DOHH2 (cell line): Measurements from ENCODE around the gene MYL4.
"Not testable (repeated sequence)": the region's sequence is repeated elsewhere in the genome, so short reads cannot be mapped to it uniquely, and the experiment has no call there.

Experiments used
- H3F3A ChIP-seq: fragments of 200-600 bp; sonication (generic), shearing (Covaris generic); 2 replicates; pipeline ENCODE4 v1.6.0; 2016; ENCODE audit warnings: antibody characterized with exemption, mild to moderate bottlenecking; ENCODE audit not compliant: control insufficient read depth, insufficient read depth
- H3K27ac ChIP-seq: fragments of 200-600 bp; sonication (generic); 2 replicates; pipeline ENCODE4 v1.5.1; 2014; ENCODE audit warnings: low read depth, mild to moderate bottlenecking, low read length, moderate library complexity
- H3K27me3 ChIP-seq: fragments of 200-600 bp; sonication (generic); 2 replicates; pipeline ENCODE4 v1.6.1; 2014; ENCODE audit warnings: mild to moderate bottlenecking, low read length, mixed read lengths; ENCODE audit not compliant: control insufficient read depth
- H3K36me3 ChIP-seq: fragments of 200-600 bp; sonication (generic); 2 replicates; pipeline ENCODE4 v1.6.1; 2014; ENCODE audit warnings: mild to moderate bottlenecking, low read length, moderate library complexity, mixed read lengths; ENCODE audit not compliant: control insufficient read depth
- H3K4me1 ChIP-seq: fragments of 200-600 bp; sonication (generic); 2 replicates; pipeline ENCODE4 v1.6.1; 2014; ENCODE audit warnings: mild to moderate bottlenecking, low read length, mixed read lengths; ENCODE audit not compliant: control insufficient read depth
- H3K4me2 ChIP-seq: fragments of 200-600 bp; sonication (generic); 2 replicates; pipeline ENCODE4 v1.6.0; 2014; ENCODE audit warnings: mild to moderate bottlenecking, low read length, moderate library complexity
- H3K4me3 ChIP-seq: fragments of 200-600 bp; sonication (generic); 2 replicates; pipeline ENCODE4 v1.5.1; 2014; ENCODE audit warnings: mild to moderate bottlenecking, low read length, mixed read lengths
- H3K79me2 ChIP-seq: fragments of 200-600 bp; sonication (generic); 2 replicates; pipeline ENCODE4 v1.6.1; 2014; ENCODE audit warnings: mild to moderate bottlenecking, low read length, mixed read lengths; ENCODE audit not compliant: control insufficient read depth
- H3K9me2 ChIP-seq: fragments of 200-600 bp; sonication (generic); replicated peaks from 2 replicates; pipeline ENCODE4 v1.6.1; 2014; ENCODE audit warnings: mild to moderate bottlenecking, low read length, mixed read lengths; ENCODE audit not compliant: control insufficient read depth
- H3K9me3 ChIP-seq: fragments of 200-600 bp; sonication (generic); 2 replicates; pipeline ENCODE4 v1.6.1; 2014; ENCODE audit warnings: antibody characterized with exemption, low read length, mixed read lengths; ENCODE audit not compliant: control insufficient read depth, insufficient read depth
- H4K20me1 ChIP-seq: fragments of 200-600 bp; sonication (generic); 2 replicates; pipeline ENCODE4 v1.6.0; 2014; ENCODE audit warnings: low read depth, mild to moderate bottlenecking, antibody characterized with exemption, low read length, moderate library complexity; ENCODE audit not compliant: control insufficient read depth, insufficient read depth
- CTCF ChIP-seq: fragments of 200-600 bp; sonication (generic); IDR thresholded peaks from one replicate; pipeline ENCODE4 v1.5.1; 2014; ENCODE audit warnings: antibody characterized with exemption, mild to moderate bottlenecking, low read depth, low read length; ENCODE audit not compliant: poor library complexity, severe bottlenecking
- EZH2phosphoT487 ChIP-seq: fragments of 200-600 bp; sonication (generic); IDR thresholded peaks from 2 replicates; pipeline ENCODE4 v1.6.1; 2017; ENCODE audit warnings: borderline replicate concordance, mild to moderate bottlenecking, antibody characterized with exemption, low read length, moderate library complexity, mixed read lengths

Gene MYL4

GRCh38 chr17:47172696-47173565 is 36.2 kb upstream of the MYL4 start:
- H3K9me3 ChIP-seq = no peaks in the 10 kb centered on the region
- peaks cover 59% of the 10 kb centered on the region for H3K4me1 ChIP-seq
- no peak overlapping the region for H3K27ac ChIP-seq
- H3K79me2 ChIP-seq = peaks cover 81% of the 10 kb centered on the region
- TF ChIP-seq CTCF (no peak), EZH2phosphoT487 (no peak)
- no peaks in the 10 kb centered on the region for H3K27me3 ChIP-seq
- no peak overlapping the region for H3K4me3 ChIP-seq
- H3F3A ChIP-seq = peaks cover 4% of the 10 kb centered on the region; the same call in 1 of the 2 replicates
- H3K4me2 ChIP-seq = no peak overlapping the region
- H4K20me1 ChIP-seq = peaks cover 8% of the 10 kb centered on the region
- H3K9me2 ChIP-seq = no peaks in the 10 kb centered on the region
- H3K36me3 ChIP-seq = peaks cover 92% of the 10 kb centered on the region

- not testable (repeated sequence) for H3K4me3 ChIP-seq, H3K9me2 ChIP-seq, H3K9me3 ChIP-seq, H3F3A ChIP-seq, H3K27me3 ChIP-seq, H4K20me1 ChIP-seq, H3K27ac ChIP-seq
- H3K4me1 ChIP-seq = peaks cover 59% of the 10 kb centered on the region
- H3K36me3 ChIP-seq = peaks cover 91% of the 10 kb centered on the region
- peaks cover 96% of the 10 kb centered on the region for H3K79me2 ChIP-seq
- 0 out of 2 replicates have a peak overlapping the region, but pooled peaks have one; percentile 9 for H3K4me2 ChIP-seq
Measured at GRCh38 chr17:47174823-47175222, 34.3 kb upstream of the MYL4 start.

GRCh38 chr17:47176389-47176826 is 32.7 kb upstream of the MYL4 start:
- no peaks in the 10 kb centered on the region for H3K27me3 ChIP-seq
- peaks cover 46% of the 10 kb centered on the region for H3K4me1 ChIP-seq
- H3K79me2 ChIP-seq = peaks cover 96% of the 10 kb centered on the region
- peaks cover 8% of the 10 kb centered on the region for H4K20me1 ChIP-seq
- H3F3A ChIP-seq = peaks cover 4% of the 10 kb centered on the region; the same call in 1 of the 2 replicates
- no peak overlapping the region for H3K4me2 ChIP-seq
- H3K36me3 ChIP-seq = peaks cover 90% of the 10 kb centered on the region
- H3K9me2 ChIP-seq = no peaks in the 10 kb centered on the region
- H3K4me3 ChIP-seq = no peak overlapping the region
- TF ChIP-seq EZH2phosphoT487 (no peak), CTCF (no peak)
- no peaks in the 10 kb centered on the region for H3K9me3 ChIP-seq
- no peak overlapping the region for H3K27ac ChIP-seq

GRCh38 chr17:47177261-47177660 is 31.9 kb upstream of the MYL4 start:
- Histone ChIP-seq H4K20me1 (peaks cover 11% of the 10 kb centered on the region), H3K9me3 (no peaks in the 10 kb centered on the region), H3F3A (peaks cover 4% of the 10 kb centered on the region; the same call in 1 of the 2 replicates), H3K79me2 (peaks cover 96% of the 10 kb centered on the region), H3K9me2 (no peaks in the 10 kb centered on the region), H3K36me3 (peaks cover 88% of the 10 kb centered on the region), H3K27ac (no peak overlapping the region), H3K4me1 (peaks cover 41% of the 10 kb centered on the region), H3K4me3 (no peak overlapping the region), H3K27me3 (no peaks in the 10 kb centered on the region), H3K4me2 (no peak overlapping the region)
- TF ChIP-seq CTCF = no peak
- no peak for TF ChIP-seq EZH2phosphoT487
